Measurements from ENCODE around the gene SPRR2F. TPM values are rescaled to one million over a fixed set of nuclear protein-coding genes. Genes with fewer than 3 reads are reported as not detected.

SPRR2F gene
- total RNA-seq, 1 donor from 2014 or later, result 198 TPM

DNA sequence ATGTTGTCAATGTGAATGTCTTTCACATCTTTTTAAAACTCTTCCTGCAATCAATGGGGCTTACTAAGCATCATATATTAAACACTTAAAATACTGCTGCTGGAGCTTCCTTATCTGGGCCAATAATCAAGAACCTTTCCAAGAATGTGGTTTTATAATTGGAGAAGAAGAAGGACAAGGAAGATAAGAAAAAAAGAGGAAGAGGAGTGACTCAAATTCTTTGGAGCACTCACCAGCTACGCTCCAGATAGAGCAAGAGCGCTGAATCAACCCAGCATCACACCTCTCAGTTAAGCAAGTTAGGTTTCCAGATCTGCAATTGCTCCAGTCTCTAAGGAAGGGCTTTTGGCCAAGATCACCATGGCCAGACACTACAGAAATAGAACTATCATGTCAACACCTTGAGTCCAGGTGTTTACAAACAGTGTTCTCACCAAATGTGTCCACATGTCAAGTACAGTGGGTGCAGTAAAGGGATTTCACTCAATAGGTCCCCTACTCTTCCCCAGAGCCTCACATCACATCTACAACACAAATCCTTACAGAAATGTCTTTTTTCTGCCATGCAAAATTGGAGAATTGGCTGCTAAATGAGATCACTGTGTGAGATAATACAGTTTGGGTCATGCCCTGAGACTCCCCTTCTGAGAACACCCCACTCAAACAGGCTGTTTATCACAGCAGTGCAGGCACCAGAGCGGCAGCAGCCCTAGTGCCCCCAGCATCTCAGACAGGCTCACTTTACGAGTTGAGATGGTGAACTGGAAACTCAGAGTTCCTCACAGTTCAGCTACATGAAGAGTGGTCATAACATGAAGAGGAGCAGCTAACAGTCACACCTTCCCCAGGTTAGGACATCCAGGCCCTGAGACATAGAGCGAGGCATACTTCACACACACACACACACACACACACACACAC, 40.2 kb downstream of the SPRR2F start:
- no peak for ATAC-seq

DNA sequence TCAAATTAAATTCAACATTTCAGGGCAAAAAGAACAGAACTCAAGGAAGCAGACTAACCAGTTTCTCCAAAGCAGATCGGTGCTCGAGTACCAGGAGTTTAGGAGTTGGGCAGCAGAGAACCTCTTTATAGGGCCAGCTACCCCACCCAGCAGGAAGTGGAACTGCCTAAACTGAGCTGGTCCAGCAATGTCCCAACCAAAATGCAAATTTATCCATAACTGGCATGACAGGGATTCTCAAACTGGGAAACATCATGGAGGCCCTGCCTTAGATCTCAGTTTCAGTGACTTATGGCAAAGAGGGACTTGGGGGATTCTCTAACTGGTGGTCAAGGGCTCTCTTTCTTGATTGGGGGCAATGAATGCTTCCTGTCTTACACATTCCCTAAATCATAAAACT, 41.8 kb downstream of the SPRR2F start, which contains the start of gene SPRR2B:
Gene SPRR2B, minus strand, starts transcription at position 101 of the 400 bp plus-strand sequence. CDS start 772 bp downstream, outside the sequence.
- peak; percentile 79 for ATAC-seq

DNA sequence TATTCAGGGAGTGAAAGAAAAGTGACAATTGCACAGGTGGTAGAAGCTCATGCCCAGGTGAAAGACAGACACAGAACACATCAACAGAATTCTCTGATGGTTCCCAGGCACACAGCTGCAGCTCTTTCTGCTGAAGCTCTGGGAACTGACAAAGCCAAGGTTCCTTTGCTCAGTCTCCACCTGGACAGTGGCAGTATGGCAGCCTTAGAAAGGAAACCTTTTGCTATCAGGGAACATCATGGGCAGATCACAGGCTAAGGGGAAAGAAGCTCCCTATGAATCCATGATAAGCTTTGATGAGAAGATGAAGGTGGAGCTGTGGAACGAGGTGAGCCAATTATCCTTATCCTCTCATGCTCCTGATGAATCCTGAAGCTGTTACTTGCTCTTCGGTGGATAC, 43.1 kb downstream of the SPRR2F start:
- no peak for ATAC-seq

Other genes with a start within 250 kb of the SPRR2F start
- not detected for gene SMCP, start 235.2 kb downstream of the SPRR2F start, total RNA-seq
- 145 TPM for gene IVL, start 205.0 kb downstream of the SPRR2F start, total RNA-seq
- gene SPRR5, start 166.3 kb downstream of the SPRR2F start, total RNA-seq, result 3.5 TPM
- not detected for gene SPRR4, start 142.9 kb downstream of the SPRR2F start, total RNA-seq
- 1,843 TPM for gene SPRR1A, start 129.4 kb downstream of the SPRR2F start, total RNA-seq
- gene SPRR3, start 111.8 kb downstream of the SPRR2F start, total RNA-seq, result 10,043 TPM
- gene SPRR1B, start 82.3 kb downstream of the SPRR2F start, total RNA-seq, result 2,894 TPM
- 1,669 TPM for gene SPRR2D, start 72.4 kb downstream of the SPRR2F start, total RNA-seq
- gene SPRR2A, start 56.0 kb downstream of the SPRR2F start, total RNA-seq, result 5,244 TPM
- 27.1 TPM for gene SPRR2B, start 41.9 kb downstream of the SPRR2F start, total RNA-seq
- gene SPRR2E, start 19.0 kb downstream of the SPRR2F start, total RNA-seq, result 1,779 TPM
- gene SPRR2G, start 37.4 kb upstream of the SPRR2F start, total RNA-seq, result 0.68 TPM
- not detected for gene LELP1, start 89.9 kb upstream of the SPRR2F start, total RNA-seq
- gene PRR9, start 104.1 kb upstream of the SPRR2F start, total RNA-seq, result not detected
- gene LORICRIN, start 146.2 kb upstream of the SPRR2F start, total RNA-seq, result not detected
- 31.3 TPM for gene PGLYRP3, start 199.4 kb upstream of the SPRR2F start, total RNA-seq
- gene PGLYRP4, start 235.3 kb upstream of the SPRR2F start, total RNA-seq, result 14.5 TPM
- 34,355 TPM for gene S100A9, start 244.3 kb upstream of the SPRR2F start, total RNA-seq